ENCODE results near the gene PTP4A2.
"Not testable (repeated sequence)": the region's sequence is repeated elsewhere in the genome, so short reads cannot be mapped to it uniquely, and the experiment has no call there.

Gene PTP4A2

GRCh38 chr1:31923901-31924535 lies 14.2 kb downstream of the PTP4A2 start:
- DNase-seq: no peak

- no peak for DNase-seq
Observed at GRCh38 chr1:31920956-31921355, 17.2 kb downstream of the PTP4A2 start.

- no peak for DNase-seq
Observed at GRCh38 chr1:31919591-31919990, 18.6 kb downstream of the PTP4A2 start.

- no peak for DNase-seq
Observed at GRCh38 chr1:31915438-31915837, 22.7 kb downstream of the PTP4A2 start.

GRCh38 chr1:31913968-31914367 lies 24.2 kb downstream of the PTP4A2 start:
- DNase-seq: no peak

- DNase-seq: no peak
Observed at GRCh38 chr1:31912839-31913239, 25.3 kb downstream of the PTP4A2 start.

- DNase-seq: no peak
Observed at GRCh38 chr1:31911994-31912780, 26.0 kb downstream of the PTP4A2 start.

GRCh38 chr1:31910933-31911332 lies 27.2 kb downstream of the PTP4A2 start:
- no peak for DNase-seq

- no peak for DNase-seq
Observed at GRCh38 chr1:31909691-31910090, 28.5 kb downstream of the PTP4A2 start.

GRCh38 chr1:31906557-31906956 lies 31.6 kb downstream of the PTP4A2 start:
- DNase-seq: no peak

- DNase-seq: no peak
Observed at GRCh38 chr1:31905681-31906080, 32.5 kb downstream of the PTP4A2 start.

- DNase-seq: no peak
Observed at GRCh38 chr1:31905093-31905509, 33.1 kb downstream of the PTP4A2 start.

- DNase-seq: no peak
Observed at GRCh38 chr1:31904339-31905092, 33.7 kb downstream of the PTP4A2 start.

GRCh38 chr1:31902510-31902860 lies 35.7 kb downstream of the PTP4A2 start:
- DNase-seq: no peak

- no peak for DNase-seq
Observed at GRCh38 chr1:31901838-31902509, 36.2 kb downstream of the PTP4A2 start.

- DNase-seq: no peak
Observed at GRCh38 chr1:31900790-31901189, 37.4 kb downstream of the PTP4A2 start.

GRCh38 chr1:31897526-31898100 lies 40.6 kb downstream of the PTP4A2 start:
- DNase-seq: no peak

GRCh38 chr1:31895474-31896198 lies 42.5 kb downstream of the PTP4A2 start:
- DNase-seq: not testable (repeated sequence)

GRCh38 chr1:31891280-31891679 lies 46.9 kb downstream of the PTP4A2 start:
- no peak for DNase-seq

- no peak for DNase-seq
Observed at GRCh38 chr1:31888291-31888690, 49.9 kb downstream of the PTP4A2 start.

- no peak for DNase-seq
Observed at GRCh38 chr1:31886866-31887265, 51.3 kb downstream of the PTP4A2 start.

- DNase-seq: no peak
Observed at GRCh38 chr1:31885851-31886250, 52.3 kb downstream of the PTP4A2 start.
